Lung (tissue), 12 donors: Measurements from ENCODE around the gene SORD. TPM values are rescaled to one million over a fixed set of nuclear protein-coding genes. Genes with fewer than 3 reads are reported as not detected.

Experiments used
- ATAC-seq: fragments of 200-7000 bp; cut with Tn5 transposase; one replicate; pipeline ENCODE4 v1.9.1; 2020; ENCODE audit warnings: moderate number of reproducible peaks; ENCODE audit not compliant: insufficient read depth, low FRiP score
- DNase-seq, 3 donors: peaks; one replicate each; pipeline ENCODE4 v3.0.0-alpha.2; 2013 to 2017
- H3K27ac ChIP-seq, 2 donors: one replicate each; pipeline ENCODE4 v1.5.1; 2013; ENCODE audit warnings: mild to moderate bottlenecking in 2 of 2, moderate library complexity in 2 of 2, control low read depth in 1 of 2, inconsistent platforms in 1 of 2, low read depth in 1 of 2, low read length in 1 of 2
- H3K27me3 ChIP-seq, 3 donors: one replicate each; pipeline ENCODE4 v1.5.1; 2013; ENCODE audit warnings: low read length in 2 of 3; ENCODE audit not compliant: control insufficient read depth in 3 of 3, insufficient read depth in 3 of 3
- H3K36me3 ChIP-seq, 4 donors: one replicate each; pipeline ENCODE4 v1.5.1; 2013; ENCODE audit warnings: low read length in 4 of 4, mild to moderate bottlenecking in 1 of 4, moderate library complexity in 1 of 4; ENCODE audit not compliant: control insufficient read depth in 4 of 4, insufficient read depth in 4 of 4
- H3K4me1 ChIP-seq, 5 donors: one replicate each; pipeline ENCODE4 v1.5.1; 2013; ENCODE audit warnings: low read length in 5 of 5, mild to moderate bottlenecking in 2 of 5, moderate library complexity in 1 of 5; ENCODE audit not compliant: control insufficient read depth in 5 of 5, insufficient read depth in 5 of 5
- H3K4me3 ChIP-seq: one replicate; pipeline ENCODE4 v1.5.1; 2013; ENCODE audit warnings: mild to moderate bottlenecking, control low read depth, moderate library complexity
- H3K9ac ChIP-seq, 2 donors: one replicate each; pipeline ENCODE4 v1.5.1; 2013; ENCODE audit warnings: low read length in 2 of 2, control low read depth in 1 of 2; ENCODE audit not compliant: insufficient read depth in 1 of 2
- H3K9me3 ChIP-seq, 4 donors: one replicate each; pipeline ENCODE4 v1.5.1; 2013; ENCODE audit warnings: low read length in 3 of 4, mild to moderate bottlenecking in 1 of 4, moderate library complexity in 1 of 4; ENCODE audit not compliant: control insufficient read depth in 4 of 4, insufficient read depth in 3 of 4
- WGBS, 2 donors: extraction: QIAGEN DNeasy Blood & Tissue Kit; methylation state at CpG; one replicate each; pipeline ENCODE4 v1.1.7; 2013; 5-methylcytosine and 5-hydroxymethylcytosine counted together
- polyA plus RNA-seq, 2 donors: library from polyadenylated mRNA; stranded (reverse); fragments of 200-250 nt; gene quantifications; one replicate each; pipeline ENCODE4 v1.2.1, GENCODE V29; 2013
- total RNA-seq, 2 donors: library from RNA; depleted of rRNA in 1 of 2; stranded (reverse); fragments of >200 nt in 1 of 2; gene quantifications; one replicate each; pipeline ENCODE4 v1.2.1, GENCODE V29; 2014 to 2021
- TF ChIP-seq, protein P1 (sequence below): IDR thresholded peaks from 2 replicates; pipeline ENCODE4 v1.5.1; 2012; ENCODE audit warnings: mild to moderate bottlenecking; ENCODE audit errors: control extremely low read depth, extremely low read depth
- donor health status: control.
- donor health status: control.
- donor health status: Bipolar disorder and iron deficiency.
- donor health status: healthy.
- donor health status: DM: yes; HTN: yes; CAD: no.

SORD gene
- total and polyA plus RNA-seq, 4 donors: 3.5 to 18.2 (median 16.4) TPM

DNA sequence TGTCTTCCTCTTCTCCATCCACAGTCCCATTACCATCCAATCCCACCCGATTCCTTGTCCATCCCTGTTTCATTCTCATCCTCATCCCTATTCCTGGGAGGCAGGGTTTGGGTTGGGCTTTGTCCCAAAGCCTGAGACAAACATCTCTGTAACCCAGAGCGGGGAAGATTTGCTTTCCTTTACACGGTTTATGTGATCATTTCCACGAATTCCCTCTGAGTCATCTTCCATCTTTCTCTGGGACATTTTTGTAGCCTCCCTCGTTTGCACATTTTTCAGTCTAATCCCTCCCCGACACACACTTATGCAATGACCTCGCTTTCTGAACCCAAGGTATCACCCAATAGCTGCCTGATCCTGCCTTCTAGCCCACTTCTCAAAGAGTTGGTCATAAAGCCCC, 68.2 kb downstream of the SORD start:
- no peak for DNase-seq

DNA sequence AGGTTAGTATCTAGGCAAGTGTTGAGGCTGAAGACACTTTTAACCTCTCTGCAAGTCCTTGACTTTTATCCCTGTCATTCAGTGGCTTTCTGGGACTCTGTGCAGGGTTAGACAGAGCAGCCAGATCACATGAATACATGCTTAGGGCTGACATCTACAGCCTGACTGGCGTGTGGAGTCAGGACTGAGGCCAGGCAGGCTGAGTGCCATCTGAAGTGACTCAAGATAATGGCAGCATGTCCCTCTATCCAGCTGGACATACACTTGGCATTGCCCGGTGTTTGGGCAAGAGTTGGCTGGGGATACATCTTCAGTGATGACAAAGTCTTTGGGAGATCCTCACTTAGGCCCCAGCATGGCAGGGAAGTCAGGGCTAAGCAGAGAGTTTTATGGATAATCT, 68.6 kb downstream of the SORD start:
- 90 to 91% methylated on average over 2 of the region's 2 CpGs for WGBS, 2 donors
- DNase-seq: no peak
- H3K4me1 ChIP-seq: no peaks in the 10 kb centered on the region
- H3K27ac ChIP-seq: no peak overlapping the region
- no peaks in the 10 kb centered on the region for H3K36me3 ChIP-seq
- TF ChIP-seq, protein P1, sequence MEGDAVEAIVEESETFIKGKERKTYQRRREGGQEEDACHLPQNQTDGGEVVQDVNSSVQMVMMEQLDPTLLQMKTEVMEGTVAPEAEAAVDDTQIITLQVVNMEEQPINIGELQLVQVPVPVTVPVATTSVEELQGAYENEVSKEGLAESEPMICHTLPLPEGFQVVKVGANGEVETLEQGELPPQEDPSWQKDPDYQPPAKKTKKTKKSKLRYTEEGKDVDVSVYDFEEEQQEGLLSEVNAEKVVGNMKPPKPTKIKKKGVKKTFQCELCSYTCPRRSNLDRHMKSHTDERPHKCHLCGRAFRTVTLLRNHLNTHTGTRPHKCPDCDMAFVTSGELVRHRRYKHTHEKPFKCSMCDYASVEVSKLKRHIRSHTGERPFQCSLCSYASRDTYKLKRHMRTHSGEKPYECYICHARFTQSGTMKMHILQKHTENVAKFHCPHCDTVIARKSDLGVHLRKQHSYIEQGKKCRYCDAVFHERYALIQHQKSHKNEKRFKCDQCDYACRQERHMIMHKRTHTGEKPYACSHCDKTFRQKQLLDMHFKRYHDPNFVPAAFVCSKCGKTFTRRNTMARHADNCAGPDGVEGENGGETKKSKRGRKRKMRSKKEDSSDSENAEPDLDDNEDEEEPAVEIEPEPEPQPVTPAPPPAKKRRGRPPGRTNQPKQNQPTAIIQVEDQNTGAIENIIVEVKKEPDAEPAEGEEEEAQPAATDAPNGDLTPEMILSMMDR: no peak
- no peak for ATAC-seq
- H3K9ac ChIP-seq: no peak overlapping the region
- H3K9me3 ChIP-seq: peaks cover 0 to 3% (median 0%) of the 10 kb centered on the region in 4 donors
- H3K4me3 ChIP-seq: no peak overlapping the region
- H3K27me3 ChIP-seq: peaks cover 0 to 6% (median 6%) of the 10 kb centered on the region in 3 donors

More for the DNA sequence above, 68.2 kb downstream of the SORD start:
- Histone ChIP-seq H3K27ac (no peak overlapping the region), H3K36me3 (no peaks in the 10 kb centered on the region), H3K9ac (no peak overlapping the region), H3K27me3 (peaks cover 0 to 6% (median 6%) of the 10 kb centered on the region in 3 donors), H3K4me1 (no peaks in the 10 kb centered on the region), H3K4me3 (no peak overlapping the region), H3K9me3 (peaks cover 0 to 3% (median 0%) of the 10 kb centered on the region in 4 donors)
- ATAC-seq: no peak
- 65 to 70% methylated on average over 7 of the region's 7 CpGs for WGBS, 2 donors
- TF ChIP-seq, protein P1: no peak

DNA sequence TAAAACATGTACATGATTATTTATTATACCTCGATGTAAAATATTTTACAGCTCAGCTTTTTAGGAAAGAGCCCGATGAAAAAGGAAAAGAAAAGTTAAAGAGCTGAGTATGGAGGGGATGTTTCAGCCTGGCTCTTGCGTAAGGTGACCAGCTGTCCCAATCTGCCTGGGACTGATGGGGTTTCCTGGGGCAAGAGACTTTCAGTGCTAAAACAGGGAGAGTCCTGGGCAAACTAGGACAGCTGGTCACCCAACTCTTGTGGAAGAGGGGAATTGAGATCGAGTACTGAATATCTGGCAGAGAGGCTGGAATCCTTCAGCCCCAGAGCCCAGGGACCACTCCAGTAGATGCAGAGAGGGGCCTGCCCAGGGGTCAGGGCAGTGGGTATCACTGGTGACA, 70.0 kb downstream of the SORD start:
- Histone ChIP-seq H3K4me3 (no peak overlapping the region), H3K9ac (no peak overlapping the region), H3K36me3 (no peaks in the 10 kb centered on the region), H3K27ac (no peak overlapping the region), H3K27me3 (peaks cover 0 to 6% (median 3%) of the 10 kb centered on the region in 3 donors), H3K4me1 (no peaks in the 10 kb centered on the region), H3K9me3 (peaks cover 0 to 3% (median 0%) of the 10 kb centered on the region in 4 donors)
- ATAC-seq (no peak), DNase-seq (no peak)
- TF ChIP-seq, protein P1: no peak
- 81 to 88% methylated on average over 4 of the region's 4 CpGs for WGBS, 2 donors
